Stimulated activated CD8-positive, alpha-beta memory T cell treated with anti-CD3 and anti-CD28 coated beads, Interleukin-4, amount 100 ng/mL, for 24 hours (primary cell): ENCODE results near the gene RBPMS2.
"Not testable (repeated sequence)": the region's sequence is repeated elsewhere in the genome, so short reads cannot be mapped to it uniquely, and the experiment has no call there.

Experiments
- DNase-seq: peaks from one replicate; pipeline ENCODE4 v3.0.0-alpha.2; 2020; ENCODE audit warnings: low read depth

The RBPMS2 gene

DNA sequence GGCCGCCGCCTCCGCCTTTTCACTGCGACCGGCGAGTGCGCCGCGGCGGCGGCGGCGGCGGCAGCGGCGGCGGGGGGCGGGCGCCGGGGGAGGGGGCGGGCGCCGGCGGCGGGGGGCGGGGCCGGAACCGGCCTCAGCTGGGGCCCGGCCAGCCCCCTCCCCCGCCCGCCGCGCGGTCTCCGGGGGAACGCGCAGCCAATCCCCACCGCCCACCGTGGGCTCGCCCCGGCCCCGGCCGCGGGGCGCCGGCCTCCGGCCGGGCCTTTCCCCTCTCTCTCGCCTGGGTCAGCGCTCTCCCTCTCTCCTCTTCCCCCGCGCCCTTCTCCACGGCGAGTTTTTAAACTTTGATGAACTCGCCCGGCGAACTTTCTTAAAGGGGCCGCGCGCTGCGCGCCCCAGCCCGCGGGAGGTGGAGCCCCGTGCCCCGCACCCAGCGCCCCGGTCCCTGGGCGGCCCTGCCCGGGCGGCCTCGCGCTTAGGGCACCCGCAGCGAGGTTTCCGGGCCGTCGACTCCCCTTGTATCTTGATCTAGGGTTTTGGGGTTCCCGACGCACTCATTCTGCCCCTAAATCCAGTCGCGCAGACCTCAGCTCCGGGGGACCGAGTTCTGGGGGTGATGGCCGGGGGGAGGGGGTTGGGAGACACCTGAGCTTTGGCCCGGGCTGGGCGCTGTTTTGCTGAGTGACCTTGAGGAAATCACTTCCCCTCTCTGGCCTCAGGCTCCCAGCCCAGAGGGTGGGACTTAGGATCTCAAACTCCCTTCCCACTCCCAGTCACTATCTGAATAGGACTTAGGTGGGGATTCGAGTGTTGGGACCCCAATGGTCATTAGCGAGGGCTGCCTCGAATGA is at the start of gene RBPMS2:
TSS of gene RBPMS2 (minus strand) at position 39 of the 851 bp plus-strand sequence. CDS start 270 bp downstream, outside the sequence.
- no peak for DNase-seq

DNA sequence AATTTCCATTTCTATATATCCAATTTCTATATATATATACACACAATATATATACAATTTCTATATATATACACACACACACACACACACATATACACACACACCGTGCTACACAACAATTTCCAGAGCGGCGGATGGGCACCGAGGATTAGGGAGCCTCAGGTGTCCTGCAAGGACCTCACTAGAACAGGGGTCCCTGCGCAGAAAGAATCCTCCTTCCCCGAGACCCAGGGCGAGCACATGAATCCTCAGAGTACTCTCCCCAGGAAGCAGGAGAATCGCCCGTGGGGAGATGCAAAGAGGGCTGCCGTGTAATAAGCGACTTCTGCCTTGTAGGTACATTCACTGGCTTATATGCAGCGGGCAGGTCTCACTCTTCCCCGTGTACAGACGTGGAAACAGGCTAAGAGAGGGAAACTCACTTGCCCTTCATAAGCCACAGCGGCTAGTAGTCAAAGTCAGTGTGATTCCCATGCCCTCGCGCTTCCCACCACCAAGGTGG is 49.6 kb upstream of the RBPMS2 start:
- DNase-seq = no peak

DNA sequence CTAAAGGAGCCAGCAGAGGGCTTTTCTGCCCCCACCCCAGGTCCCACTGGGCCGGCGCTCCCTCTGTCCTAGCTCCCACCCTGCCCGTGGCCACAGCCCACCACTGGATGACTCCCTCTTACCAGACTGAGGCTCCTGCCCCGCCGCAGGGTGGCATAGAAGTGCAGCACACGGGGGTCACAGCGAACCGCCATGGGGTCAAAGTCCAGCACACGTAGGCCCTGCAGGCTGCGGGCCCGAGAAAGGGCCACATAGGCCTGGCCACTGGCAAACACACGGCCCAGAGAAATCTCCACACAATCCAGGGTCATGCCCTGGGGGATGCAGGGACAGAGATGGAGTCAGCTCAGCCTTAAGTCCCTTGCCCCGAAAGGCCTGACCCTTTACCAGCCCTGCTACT is 41.1 kb upstream of the RBPMS2 start:
- DNase-seq = no peak

DNA sequence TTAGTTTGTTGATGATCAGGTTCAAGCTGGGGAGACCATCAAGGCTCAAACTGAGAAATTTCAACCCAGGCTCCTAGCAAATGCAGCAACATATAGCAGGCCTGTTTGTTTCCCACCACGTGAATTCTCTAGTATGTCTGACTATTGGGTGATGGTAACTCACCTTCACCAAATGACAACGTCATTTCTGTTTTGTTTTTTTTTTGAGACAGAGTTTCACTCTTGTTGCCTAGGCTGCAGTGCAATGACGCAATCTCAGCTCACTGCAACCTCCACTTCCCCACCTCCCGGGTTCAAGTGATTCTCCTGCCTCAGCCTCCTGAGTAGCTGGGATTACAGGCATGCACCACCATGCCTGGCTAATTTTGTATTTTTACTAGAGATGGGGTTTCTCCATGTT is 39.6 kb upstream of the RBPMS2 start:
- DNase-seq = not testable (repeated sequence)

DNA sequence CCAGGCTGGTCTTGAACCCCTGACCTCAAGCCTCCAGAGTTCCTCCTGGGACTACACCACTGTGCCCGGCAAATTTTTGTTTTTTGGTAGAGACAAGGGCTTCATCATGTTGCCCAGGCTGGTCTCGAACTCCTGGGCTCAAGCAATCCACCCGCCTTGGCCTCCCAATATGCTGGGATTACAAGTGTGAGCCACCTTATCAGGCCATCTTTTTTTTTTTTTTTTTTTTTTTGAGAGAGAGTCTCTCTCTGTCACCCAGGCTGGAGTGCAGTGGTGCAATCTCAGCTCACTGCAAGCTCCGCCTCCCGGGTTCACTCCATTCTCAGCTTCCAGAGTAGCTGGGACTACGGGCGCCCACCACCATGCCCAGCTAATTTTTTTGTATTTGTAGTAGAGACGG is 38.9 kb upstream of the RBPMS2 start:
- DNase-seq = not testable (repeated sequence)

DNA sequence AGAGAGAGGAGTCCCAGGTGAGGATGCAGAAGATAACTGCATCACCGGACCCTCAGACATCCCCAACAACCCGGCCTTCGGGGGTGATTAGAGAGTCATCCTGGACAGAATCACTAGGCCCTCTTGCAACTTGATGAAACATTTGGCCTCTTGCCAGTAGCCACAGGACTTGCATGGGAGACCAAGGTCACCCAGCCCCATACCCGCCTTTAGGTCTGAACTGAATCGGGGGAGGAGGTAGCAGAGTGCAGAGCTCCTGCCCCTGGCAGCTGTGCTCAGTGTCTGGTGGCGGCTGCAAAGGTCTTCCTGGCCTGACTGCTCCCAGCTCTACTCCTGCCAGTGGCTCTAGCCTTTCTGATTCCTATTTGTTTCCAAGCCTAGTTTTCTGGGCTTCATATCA is 37.7 kb upstream of the RBPMS2 start:
- no peak for DNase-seq

DNA sequence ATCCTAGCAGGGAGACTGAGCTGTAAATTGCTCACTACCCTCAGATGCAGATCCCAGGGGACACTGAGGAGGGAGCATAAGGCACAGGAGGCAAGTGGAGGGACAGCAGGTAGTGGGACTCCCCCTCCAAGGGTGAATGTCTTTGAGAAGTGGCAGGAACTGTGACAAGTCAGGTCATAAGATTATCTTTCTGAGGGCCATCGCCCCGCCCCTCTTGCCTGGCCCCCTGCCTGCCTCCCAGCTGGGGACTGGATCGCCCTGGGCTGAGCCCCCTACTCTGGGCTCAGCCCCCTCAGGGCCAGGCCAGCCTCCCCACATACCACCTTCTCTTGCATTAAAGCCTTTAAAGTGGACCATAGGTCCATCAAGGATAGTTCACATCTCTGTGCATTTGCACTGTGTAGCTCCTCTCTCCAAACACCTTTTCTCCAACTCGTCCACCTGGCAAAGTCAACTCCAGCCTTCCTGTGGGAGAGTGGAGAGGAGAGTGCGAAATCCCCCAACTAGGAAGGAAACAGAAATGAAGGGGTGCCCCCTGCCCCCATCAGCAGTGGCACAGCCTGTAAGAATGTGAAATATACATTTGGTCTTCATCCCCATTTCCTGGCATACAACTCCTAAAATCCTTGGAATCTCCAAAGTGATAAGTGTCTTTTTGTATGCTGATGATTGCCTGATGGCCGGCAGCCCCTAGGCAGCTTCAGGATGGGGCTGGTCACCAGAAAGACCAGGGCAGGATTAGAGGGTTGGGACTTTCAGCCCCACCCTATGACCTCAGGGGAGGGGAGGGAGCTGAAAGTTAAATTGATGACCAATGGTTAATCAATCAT is 35.3 kb upstream of the RBPMS2 start:
- DNase-seq = no peak

DNA sequence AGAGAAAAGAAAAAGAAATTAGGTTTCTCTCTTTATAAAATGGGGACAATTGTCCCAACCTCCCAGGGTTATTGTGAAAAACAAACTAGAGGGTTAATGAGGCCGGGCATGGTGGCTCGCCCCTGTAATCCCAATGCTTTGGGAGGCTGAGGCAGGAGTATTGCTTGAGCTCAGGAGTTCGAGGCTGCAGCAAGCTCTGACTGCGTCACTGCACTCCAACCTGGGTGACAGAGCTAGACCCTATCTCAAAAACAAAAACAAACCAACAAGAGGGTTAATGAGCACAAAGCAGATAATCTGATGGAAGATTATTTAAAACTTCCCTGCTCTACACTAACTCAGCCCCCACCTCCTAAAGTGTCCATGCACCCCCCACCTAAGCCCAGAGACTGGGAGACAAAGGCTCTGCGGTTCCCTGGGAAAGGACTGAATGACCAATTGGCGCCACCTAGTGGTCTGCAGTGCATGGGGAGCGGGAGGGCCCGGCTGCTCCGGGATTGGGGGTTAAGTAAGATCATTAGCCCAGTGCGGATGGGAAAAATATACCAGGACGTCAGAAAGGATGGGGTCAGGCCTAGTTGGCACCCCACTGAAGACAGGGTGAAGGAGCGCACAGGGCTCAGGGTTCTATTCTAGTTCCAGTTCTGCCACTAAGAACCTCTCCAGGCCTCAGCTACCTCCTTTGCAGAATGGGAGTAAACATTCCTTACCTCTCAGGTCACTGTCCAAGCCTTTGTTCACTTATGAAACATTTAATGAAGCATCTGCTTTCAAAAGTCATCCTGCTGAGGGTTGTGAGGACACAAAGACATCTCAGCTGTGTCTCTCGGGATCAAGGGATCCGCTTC is 34.5 kb upstream of the RBPMS2 start:
- peak; percentile 33 for DNase-seq

DNA sequence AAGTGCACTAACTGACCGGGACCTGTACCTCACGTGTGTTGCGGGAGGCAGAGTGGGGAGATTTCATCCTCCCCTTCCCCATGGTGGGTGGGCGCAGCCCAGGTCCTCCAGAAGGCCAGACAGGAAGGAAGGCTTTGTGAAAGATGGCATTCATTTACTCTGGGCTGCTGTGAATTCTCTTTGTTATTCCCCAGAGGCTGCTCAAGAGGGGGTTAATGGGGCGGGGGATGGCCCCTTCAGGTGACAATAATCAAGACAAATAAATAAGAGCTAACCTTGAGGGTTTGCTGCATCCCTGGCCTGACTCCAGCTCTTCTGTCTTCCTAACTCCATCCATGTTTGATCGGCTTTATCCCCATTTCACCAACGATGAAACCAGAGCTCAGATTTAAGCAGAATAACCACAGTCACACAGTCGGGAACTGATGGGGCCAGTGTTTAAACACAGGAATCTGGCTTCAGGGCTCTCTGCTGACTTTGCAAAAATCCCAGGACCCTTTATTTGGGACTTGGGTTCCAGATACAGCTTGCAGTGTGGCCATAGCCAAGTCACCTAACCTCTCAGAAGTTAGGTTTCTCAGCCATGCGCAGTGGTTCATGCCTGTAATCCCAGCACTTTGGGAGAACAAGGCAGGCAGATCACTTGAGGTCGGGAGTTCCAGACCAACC is 33.5 kb upstream of the RBPMS2 start:
- DNase-seq = no peak

DNA sequence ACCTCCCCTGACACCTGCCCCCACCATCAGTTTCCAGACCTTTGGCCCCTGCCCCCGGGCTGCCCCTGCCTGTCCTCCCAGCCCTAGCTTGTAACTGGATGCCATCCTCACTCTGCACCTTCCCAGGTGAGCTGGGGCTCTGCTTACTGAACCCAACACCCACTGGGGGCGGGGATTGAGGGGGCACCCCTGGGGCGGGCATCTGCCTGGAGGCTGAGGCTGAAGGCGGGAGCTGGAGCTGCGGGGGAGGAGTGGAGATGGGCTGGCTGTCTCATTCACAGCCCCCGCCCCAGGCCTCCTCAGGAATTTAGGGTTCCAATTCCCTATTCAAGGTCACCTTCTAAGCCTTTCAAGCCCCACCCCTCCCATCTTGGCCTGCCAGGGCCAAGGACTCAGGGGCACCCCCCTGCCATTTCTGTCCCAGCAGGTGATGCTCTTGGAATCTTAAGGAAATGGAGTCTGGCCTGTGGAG is 32.4 kb upstream of the RBPMS2 start:
- DNase-seq = no peak

DNA sequence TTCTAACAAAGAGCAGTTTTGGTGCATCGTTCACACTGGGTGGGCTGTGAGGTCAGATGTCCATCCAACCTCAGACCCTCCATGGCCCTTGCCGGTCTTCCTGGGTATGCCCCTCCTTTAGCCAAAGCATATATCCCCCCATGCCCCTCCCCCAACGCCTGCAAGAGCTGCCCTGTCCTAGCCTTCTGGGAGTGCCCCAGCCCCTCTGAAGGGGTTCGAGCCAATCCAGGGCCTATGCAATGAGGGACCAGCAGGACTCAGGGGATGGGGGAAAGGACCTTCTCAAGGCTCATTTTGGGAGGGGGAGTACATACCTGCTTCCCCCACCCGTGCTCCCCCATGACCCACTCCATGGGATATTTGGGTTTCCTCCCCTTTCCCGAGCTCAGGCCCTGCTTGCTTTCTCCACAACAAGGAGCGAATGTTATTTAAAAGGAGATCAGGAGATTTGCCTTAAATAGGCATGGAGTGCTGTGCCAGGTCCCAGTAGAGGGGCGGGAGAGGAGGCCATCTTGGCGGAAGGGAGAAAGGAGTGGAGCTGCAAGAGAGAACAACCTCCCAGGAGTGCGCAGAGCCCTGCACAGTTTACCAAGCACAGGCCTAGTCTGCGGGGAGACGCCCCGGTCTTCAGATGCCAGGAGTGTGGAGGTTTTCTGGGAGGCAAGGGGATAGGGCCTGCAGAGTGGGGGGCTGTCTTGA is 31.8 kb upstream of the RBPMS2 start:
- no peak for DNase-seq

DNA sequence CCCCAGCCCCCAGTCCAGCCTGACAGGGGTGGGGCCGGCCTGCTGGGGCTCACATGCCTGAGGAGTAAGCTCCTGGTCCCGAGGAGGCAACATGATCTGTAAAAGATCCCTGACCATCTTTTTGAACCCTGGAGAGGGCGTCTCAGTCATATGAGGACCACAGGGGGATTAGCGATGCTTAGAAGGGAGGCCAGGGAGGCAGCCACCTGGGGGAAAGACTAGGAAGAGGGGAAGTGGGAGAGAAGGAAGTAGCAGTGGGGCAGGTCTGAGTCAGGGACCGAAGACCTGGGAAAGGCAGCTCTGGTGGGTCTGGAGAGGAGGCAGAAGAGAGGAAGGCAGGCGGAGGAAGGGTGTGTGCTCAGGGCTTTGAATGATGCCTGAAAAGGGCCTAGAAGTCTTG is 31.1 kb upstream of the RBPMS2 start:
- DNase-seq = no peak

DNA sequence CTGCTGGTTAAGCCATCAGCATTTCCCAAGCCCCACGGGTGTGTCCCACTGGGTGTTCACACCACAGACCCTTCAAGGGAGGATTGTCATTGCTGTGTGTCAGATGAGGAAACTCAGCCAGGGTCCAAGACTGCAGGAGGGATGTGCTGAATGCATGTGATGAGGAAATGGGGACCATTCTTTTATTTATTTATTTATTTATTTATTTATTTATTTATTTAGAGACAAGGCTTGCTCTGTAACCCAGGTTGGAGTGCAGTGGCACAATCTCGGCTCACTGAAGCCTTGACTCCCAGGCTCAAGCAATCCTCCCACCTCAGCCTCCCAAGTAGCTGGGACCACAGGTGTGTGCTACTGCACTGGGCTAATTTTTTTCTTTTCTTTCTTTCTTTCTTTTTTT is 29.2 kb upstream of the RBPMS2 start:
- DNase-seq = no peak

DNA sequence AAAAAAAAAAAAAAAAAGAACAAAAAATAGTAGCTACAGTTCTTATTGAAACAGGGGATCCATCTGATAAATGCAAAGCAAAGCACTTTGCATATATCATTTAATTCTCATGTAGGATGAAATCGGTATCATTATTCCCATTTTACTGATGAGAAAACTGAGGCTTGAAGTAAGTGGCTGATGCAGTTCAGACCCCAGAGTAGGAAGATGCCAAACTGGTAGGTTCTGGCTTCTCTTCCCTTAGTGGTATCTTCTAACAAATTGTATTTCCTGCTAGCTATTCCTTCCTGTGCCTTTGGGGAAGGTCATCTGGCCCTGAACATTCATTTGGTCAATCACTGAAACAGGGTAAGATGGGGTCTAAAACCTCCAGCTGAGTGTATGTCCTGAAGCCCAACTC is 28.1 kb upstream of the RBPMS2 start:
- DNase-seq = no peak

DNA sequence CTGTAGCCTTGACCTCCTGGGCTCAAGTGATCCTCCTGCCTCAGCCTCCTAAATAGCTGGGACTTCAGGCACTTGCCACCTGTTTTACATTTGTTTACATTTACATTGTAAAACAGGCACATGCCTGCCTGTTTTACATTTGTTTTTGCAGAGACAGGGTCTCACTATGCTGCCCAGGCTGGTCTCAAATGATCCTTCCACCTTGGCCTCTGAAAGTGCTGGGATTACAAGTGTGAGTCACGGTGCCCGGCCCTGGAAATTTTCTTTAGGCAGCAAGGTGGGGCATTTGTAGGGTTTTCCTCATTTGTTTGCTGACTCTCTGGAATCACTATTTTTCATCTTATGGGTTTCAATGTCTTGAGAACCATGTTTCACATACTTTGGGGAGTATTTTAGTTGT is 25.1 kb upstream of the RBPMS2 start:
- no peak for DNase-seq

DNA sequence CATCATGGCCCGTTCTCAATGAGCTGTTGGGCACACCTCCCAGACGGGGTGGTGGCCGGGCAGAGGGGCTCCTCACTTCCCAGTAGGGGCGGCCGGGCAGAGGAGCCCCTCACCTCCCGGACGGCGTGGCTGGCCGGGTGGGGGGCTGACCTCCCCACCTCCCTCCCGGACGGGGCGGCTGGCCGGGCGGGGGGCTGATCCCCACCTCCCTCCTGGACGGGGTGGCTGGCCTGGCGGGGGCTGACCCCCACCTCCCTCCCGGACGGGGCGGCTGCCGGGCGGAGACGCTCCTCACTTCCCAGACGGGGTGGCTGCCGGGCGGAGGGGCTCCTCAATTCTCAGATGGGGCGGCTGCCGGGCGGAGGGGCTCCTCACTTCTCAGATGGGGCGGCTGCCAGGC is 23.5 kb upstream of the RBPMS2 start:
- DNase-seq = not testable (repeated sequence)

DNA sequence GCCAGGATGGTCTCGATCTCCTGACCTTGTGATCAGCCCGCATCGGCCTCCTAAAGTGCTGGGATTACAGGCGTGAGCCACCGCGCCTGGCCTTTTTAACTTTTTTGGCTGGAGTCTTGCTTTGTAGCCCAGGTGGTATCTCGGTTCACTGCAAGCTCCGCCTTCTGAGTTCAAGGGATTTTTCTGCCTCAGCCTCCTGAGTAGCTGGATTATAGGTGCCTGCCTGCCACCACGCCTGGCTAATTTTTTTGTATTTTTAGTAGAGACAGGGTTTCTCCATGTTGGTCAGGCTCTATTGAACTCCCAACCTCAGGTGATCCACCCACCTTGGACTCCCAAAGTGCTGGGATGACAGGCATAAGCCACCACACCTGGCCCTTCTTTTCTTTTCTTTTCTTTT is 20.5 kb upstream of the RBPMS2 start:
- not testable (repeated sequence) for DNase-seq

DNA sequence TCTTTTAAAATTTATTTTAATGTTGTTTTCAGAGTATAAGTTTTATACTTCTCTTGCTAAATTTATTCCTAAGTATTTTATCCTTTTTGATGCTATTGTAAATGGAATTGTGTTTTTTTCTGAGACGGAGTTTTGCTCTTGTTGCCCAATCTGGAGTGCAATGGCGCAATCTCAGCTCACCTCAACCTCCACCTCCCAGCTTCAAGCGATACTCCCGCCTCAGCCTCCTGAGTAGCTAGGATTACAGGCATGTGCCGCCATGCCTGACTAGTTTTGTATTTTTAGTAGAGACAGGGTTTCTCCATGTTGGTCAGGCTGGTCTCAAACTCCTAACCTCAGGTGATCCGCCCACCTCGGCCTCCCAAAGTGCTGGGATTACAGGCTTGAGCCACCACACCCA is 19.9 kb upstream of the RBPMS2 start:
- DNase-seq = not testable (repeated sequence)

DNA sequence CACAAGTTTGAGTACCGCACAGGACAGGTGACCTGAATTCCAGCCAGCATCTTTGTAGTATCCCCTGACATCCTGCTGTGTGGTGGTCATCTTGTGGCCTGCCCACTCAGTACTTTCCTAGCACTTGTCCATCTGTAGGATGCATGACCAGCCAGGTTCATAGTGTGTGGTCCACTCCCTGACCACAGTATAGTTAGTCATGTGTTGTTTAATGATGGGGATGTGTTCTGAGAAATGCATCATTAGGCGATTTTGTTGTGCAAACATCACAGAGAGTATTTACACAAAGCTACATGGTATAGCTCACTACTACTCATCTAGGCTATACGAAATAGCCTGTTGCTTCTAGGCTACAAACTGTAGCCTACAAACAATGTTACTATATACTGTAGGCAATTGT is 16.9 kb upstream of the RBPMS2 start:
- DNase-seq = no peak

DNA sequence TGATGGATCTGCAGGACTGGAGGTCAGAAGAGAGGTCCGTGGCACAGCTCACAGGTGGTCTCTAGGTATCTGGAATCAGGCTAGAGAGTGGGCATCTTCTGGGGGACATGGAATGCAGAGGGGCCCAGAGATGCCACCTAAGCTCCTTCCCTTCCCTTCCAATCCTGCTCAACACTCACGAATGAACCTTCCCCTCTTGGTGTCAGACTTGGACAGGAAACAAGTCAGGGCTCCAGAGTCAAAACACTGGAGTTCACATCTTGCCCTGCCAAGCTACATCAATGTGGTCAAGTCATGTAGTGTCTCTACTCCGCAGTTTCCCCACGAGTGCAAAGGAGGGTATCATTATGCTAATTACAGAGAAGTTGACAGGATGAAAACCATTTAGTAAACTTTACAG is 16.0 kb upstream of the RBPMS2 start:
- DNase-seq = no peak

DNA sequence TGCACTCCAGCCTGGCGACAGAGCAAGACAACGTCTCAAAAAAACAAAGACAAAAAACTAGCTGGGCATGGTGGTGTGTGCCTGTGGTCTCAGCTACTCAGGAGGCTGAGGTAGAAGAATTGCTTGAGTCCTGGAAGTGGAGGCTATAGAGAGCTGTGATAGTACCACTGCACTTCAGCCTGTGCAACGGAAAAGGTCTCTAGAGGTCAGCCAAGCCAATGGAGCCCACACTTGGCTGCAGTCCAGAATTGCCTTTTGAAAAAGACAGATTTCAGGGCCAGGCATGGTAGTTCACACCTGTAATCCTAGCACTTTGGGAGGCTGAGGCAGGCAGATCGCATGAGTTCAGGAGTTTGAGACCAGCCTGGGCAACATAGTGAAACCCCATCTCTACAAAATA is 8.4 kb upstream of the RBPMS2 start:
- DNase-seq = no peak
